K562 (cell line): Measurements from ENCODE around the gene ANKLE2. TPM values are rescaled to one million over a fixed set of nuclear protein-coding genes. Genes with fewer than 3 reads are reported as not detected.

Source experiments
- ATAC-seq: fragments of 200-7000 bp; cut with Tn5 transposase; 3 replicates; pipeline ENCODE4 v1.9.1; 2020; ENCODE audit warnings: moderate library complexity
- BruUV-seq: library from RNA; stranded (reverse); fragments of 400-500 nt; replicated peaks from 2 replicates; lab custom pipeline; 2021; lab: Mats Ljungman, UMichigan
- CTCF ChIA-PET: fragments of 300-600 bp; formaldehyde crosslinking; extraction: SDS; loops from one replicate; lab custom pipeline; 2021; ENCODE audit warnings: low intra/inter-chr PET ratio; lab: Yijun Ruan, JAX
- POLR2A ChIA-PET: fragments of 300-600, 350-650 bp; sonication (Branson Sonifier 250); formaldehyde crosslinking; extraction: SDS; loops from one replicate; lab custom pipeline; 2021; ENCODE audit warnings: antibody characterized with exemption, inconsistent platforms; lab: Yijun Ruan, JAX
- DNase-seq, 4 experiments: peaks; one replicate each; pipeline versions ENCODE4 v3.0.0 to v3.0.0-alpha.2; 2011 to 2018; ENCODE audit warnings: low spot score in 3 of 4, mixed read lengths in 3 of 4; ENCODE audit errors: extremely low read depth in 1 of 4
- FAIRE-seq: peaks from 2 replicates; lab custom pipeline; 2011; peaks lifted over from hg19 to GRCh38; lab: Jason Lieb, UNC
- H2AFZ ChIP-seq: 2 replicates; pipeline ENCODE4 v1.6.0; 2011; ENCODE audit warnings: low read depth, low read length, control low read depth, inconsistent platforms
- H3K27ac ChIP-seq: fragments of 200-600 bp; 3 replicates; pipeline ENCODE4 v1.8.0; 2011; ENCODE audit warnings: low read depth, mild to moderate bottlenecking, control low read depth, inconsistent platforms, low read length, moderate library complexity, mixed read lengths; ENCODE audit errors: extremely low read depth
- H3K27me3 ChIP-seq, 2 experiments: fragments of 300-600 bp in 1 of 2; 2 replicates in 1 of 2; 3 replicates in 1 of 2; pipeline versions ENCODE4 v1.6.0 to v1.8.0; 2011; ENCODE audit warnings: inconsistent platforms in 2 of 2, low read length in 2 of 2, mild to moderate bottlenecking in 1 of 2, mixed read lengths in 1 of 2, moderate library complexity in 1 of 2; ENCODE audit not compliant: control insufficient read depth in 2 of 2, insufficient read depth in 2 of 2
- H3K36me3 ChIP-seq: fragments of 300-600 bp; 3 replicates; pipeline ENCODE4 v1.8.0; 2011; ENCODE audit warnings: mild to moderate bottlenecking, low read length, inconsistent platforms; ENCODE audit not compliant: control insufficient read depth, insufficient read depth
- H3K4me1 ChIP-seq, 2 experiments: fragments of 200-600 bp in 1 of 2; replicated peaks in 1 of 2; 2 replicates in 1 of 2; 3 replicates in 1 of 2; pipeline versions ENCODE4 v1.5.1 to v1.8.0; 2011; ENCODE audit warnings: inconsistent platforms in 2 of 2, low read length in 2 of 2, mild to moderate bottlenecking in 1 of 2, mixed read lengths in 1 of 2, moderate library complexity in 1 of 2; ENCODE audit not compliant: control insufficient read depth in 2 of 2, insufficient read depth in 2 of 2
- H3K4me2 ChIP-seq: 2 replicates; pipeline ENCODE4 v1.6.1; 2011; ENCODE audit warnings: low read length, control low read depth, inconsistent platforms, mixed read lengths; ENCODE audit not compliant: insufficient read depth
- H3K4me3 ChIP-seq: fragments of 200-600 bp; sonication (generic), shearing (Covaris generic); 2 replicates; pipeline ENCODE4 v1.5.1; 2016; ENCODE audit warnings: control low read depth, inconsistent platforms
- H3K79me2 ChIP-seq: fragments of 200-600 bp; 3 replicates; pipeline ENCODE4 v1.8.0; 2011; ENCODE audit warnings: low read length, inconsistent platforms; ENCODE audit not compliant: control insufficient read depth, insufficient read depth
- H3K9ac ChIP-seq, 2 experiments: 2 replicates each; pipeline versions ENCODE4 v1.6.0 to v1.6.1; 2011; ENCODE audit warnings: low read depth in 2 of 2, low read length in 2 of 2, control low read depth in 1 of 2, inconsistent platforms in 1 of 2, mild to moderate bottlenecking in 1 of 2, mixed read lengths in 1 of 2; ENCODE audit not compliant: insufficient read depth in 1 of 2
- H3K9me1 ChIP-seq: one replicate; pipeline ENCODE4 v1.6.0; 2011; ENCODE audit warnings: inconsistent platforms, mild to moderate bottlenecking, low read length, moderate library complexity; ENCODE audit not compliant: control insufficient read depth, insufficient read depth
- H3K9me3 ChIP-seq: replicated peaks from 2 replicates; pipeline ENCODE4 v1.5.1; 2011; ENCODE audit warnings: low read depth, low read length, inconsistent platforms; ENCODE audit not compliant: control insufficient read depth, insufficient read depth
- H4K20me1 ChIP-seq: replicated peaks from 2 replicates; pipeline ENCODE4 v1.6.1; 2011; ENCODE audit warnings: low read length, inconsistent platforms, mixed read lengths; ENCODE audit not compliant: control insufficient read depth, insufficient read depth
- EWSR1 ChIP-seq: fragments of 450-650 bp; IDR thresholded peaks from 2 replicates; pipeline ENCODE4 v1.6.1; 2018; ENCODE audit warnings: borderline replicate concordance, mild to moderate bottlenecking, low read depth, moderate library complexity; ENCODE audit not compliant: partially characterized antibody
- NFE2L1 ChIP-seq: fragments of 450-650 bp; IDR thresholded peaks from 2 replicates; pipeline ENCODE4 v1.6.1; 2016; ENCODE audit warnings: missing genetic modification characterization, low read depth, mild to moderate bottlenecking, missing compliant biosample characterization, moderate library complexity, borderline replicate concordance
- POLR2G ChIP-seq: fragments of 200-400 bp; formaldehyde crosslinking; IDR thresholded peaks from 2 replicates; pipeline ENCODE4 v1.6.1; 2017; ENCODE audit warnings: low read depth, mild to moderate bottlenecking, antibody characterized with exemption, low read length, moderate library complexity
- RBM22 ChIP-seq: fragments of 200-400 bp; formaldehyde crosslinking; IDR thresholded peaks from 2 replicates; pipeline ENCODE4 v1.6.1; 2018; ENCODE audit warnings: low read length, low read depth; ENCODE audit not compliant: poor library complexity, severe bottlenecking
- SNIP1 ChIP-seq: fragments of 450-650 bp; IDR thresholded peaks from 2 replicates; pipeline ENCODE4 v1.7.1; 2017; ENCODE audit warnings: low read depth, mild to moderate bottlenecking
- WHSC1 ChIP-seq: IDR thresholded peaks from one replicate; pipeline ENCODE4 v1.6.1; 2012; ENCODE audit warnings: low read length, control low read depth, inconsistent platforms
- ZNF212 ChIP-seq: fragments of 450-650 bp; formaldehyde crosslinking; IDR thresholded peaks from 2 replicates; pipeline ENCODE4 v1.4.0; 2020; ENCODE audit warnings: mild to moderate bottlenecking
- ZNF311 ChIP-seq: fragments of 250-450 bp; sonication (Bioruptor Pico); IDR thresholded peaks from 2 replicates; pipeline ENCODE4 v1.4.0; 2020; ENCODE audit warnings: mild to moderate bottlenecking, moderate library complexity
- ZNF445 ChIP-seq: fragments of 250-450 bp; sonication (Bioruptor Pico); IDR thresholded peaks from 2 replicates; pipeline ENCODE4 v1.4.0; 2020; ENCODE audit warnings: low read depth, mild to moderate bottlenecking, moderate library complexity
- WGBS: fragments of 100-300 bp; shearing (Covaris generic); methylation state at CpG from one replicate; pipeline ENCODE4 v1.1.6; 2016; ENCODE audit warnings: low coverage, mixed read lengths; ENCODE audit not compliant: insufficient coverage; ENCODE audit errors: missing lambda C conversion rate; 5-methylcytosine and 5-hydroxymethylcytosine counted together
- in situ Hi-C: fragments of 300-500 bp; cut with MboI; formaldehyde crosslinking; loops from 4 replicates; pipeline ENCODE4 v1.15.0; 2018; ENCODE audit warnings: inconsistent platforms, mixed read lengths
- intact Hi-C: fragments of 100-400 bp; cut with micrococcal nuclease; formaldehyde crosslinking; loops from 2 replicates; pipeline ENCODE4 v1.14.2; 2022
- polyA plus RNA-seq, 8 experiments: library from polyadenylated mRNA; depleted of rRNA in 4 of 8; stranded (reverse) in 5 of 8; unstranded in 3 of 8; fragments of >200 nt; fragmentation: Nextera tagmentation in 2 of 8; fragmentation: Illumina TruSeq in 1 of 8; extraction: Ambion mirVana in 2 of 8; extraction: Trizol in 1 of 8; gene quantifications; 2 replicates each; pipeline versions ENCODE4 v1.2.1 to v1.2.3, GENCODE V29; 2011 to 2014; ENCODE audit warnings: inconsistent platforms in 1 of 8, missing spikeins in 1 of 8
- total RNA-seq, 7 experiments: library from RNA; depleted of rRNA in 6 of 7; stranded (reverse); fragments of >200 nt in 6 of 7; fragmentation: Illumina TruSeq in 2 of 7; extraction: Trizol in 2 of 7; gene quantifications; 2 replicates each; pipeline versions ENCODE4 v1.2.1 to v1.2.3, GENCODE V29; 2011 to 2021; ENCODE audit warnings: low replicate concordance in 1 of 7
- TF ChIP-seq, protein P1 (sequence below): IDR thresholded peaks from 3 replicates; pipeline ENCODE4 v1.6.1; 2011; ENCODE audit warnings: borderline replicate concordance, mild to moderate bottlenecking; ENCODE audit not compliant: insufficient read length, insufficient read depth
- TF ChIP-seq, protein P2 (sequence below): fragments of 250-450 bp; sonication (Bioruptor Pico); IDR thresholded peaks from 2 replicates; pipeline ENCODE4 v1.4.0; 2020

The ANKLE2 gene
- total and polyA plus RNA-seq, 9 of the 15 experiments (the other 6 are each of a cell fraction or from before 2014, with no cell fraction given): 3.2 to 57.7 (median 45.6) TPM

DNA sequence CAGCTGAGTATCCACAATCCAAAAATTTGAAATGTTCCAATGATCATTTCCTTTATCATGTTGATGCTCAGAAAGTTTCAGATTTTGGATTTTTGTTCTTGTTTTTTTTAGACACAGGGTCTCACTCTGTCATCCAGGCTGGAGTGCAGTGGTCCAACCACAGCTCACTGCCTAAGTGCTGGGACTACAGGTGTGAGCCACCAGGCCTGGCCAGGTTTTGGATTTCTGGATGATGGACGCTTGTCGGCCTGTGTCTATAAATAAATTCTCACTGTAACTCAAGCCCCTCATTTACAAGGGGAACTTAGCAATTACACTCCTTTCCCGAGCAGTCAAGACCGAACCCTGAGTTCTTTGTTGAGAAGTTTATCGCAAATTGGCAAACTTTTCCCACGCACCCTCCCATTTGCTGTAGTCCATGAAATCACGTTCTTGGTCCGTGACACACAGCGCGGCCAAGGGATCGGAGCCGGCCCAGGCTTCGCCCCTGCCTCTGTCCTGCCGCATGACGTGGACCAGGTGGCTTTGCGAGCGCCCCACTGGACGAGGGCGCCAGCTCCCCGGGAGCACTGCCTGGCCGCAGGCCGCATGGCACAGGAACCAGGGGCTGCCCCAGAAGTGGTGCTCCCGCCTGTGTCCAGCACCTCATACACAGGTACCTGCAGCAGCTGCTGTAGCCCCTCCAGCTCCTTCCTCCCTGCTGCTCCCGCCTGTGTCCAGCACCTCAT is 14.0 kb upstream of the ANKLE2 start:
- H3K36me3 ChIP-seq: peaks cover 80% of the 10 kb centered on the region
- CTCF ChIA-PET: no interaction called here
- H3K27me3 ChIP-seq: no peaks in the 10 kb centered on the region
- FAIRE-seq (no peak), DNase-seq (no peak), ATAC-seq (no peak)
- 96% methylated on average over 22 of the region's 24 CpGs for WGBS
- H3K4me2 ChIP-seq: no peak overlapping the region
- no peaks in the 10 kb centered on the region for H3K9me1 ChIP-seq
- H4K20me1 ChIP-seq: no peaks in the 10 kb centered on the region
- H2AFZ ChIP-seq: no peak overlapping the region
- TF ChIP-seq POLR2G (0 out of 2 replicates have a peak, but pooled peaks have one; percentile 55), ZNF445 (CRISPR knock-in tag) (no peak), ZNF212 (CRISPR knock-in tag) (no peak)
- H3K27ac ChIP-seq: no peak overlapping the region
- POLR2A ChIA-PET: interaction anchor here (0.6 to 1.4 kb wide), 2 partner anchors 8 to 1520 kb away, joined by 3 to 6 read pairs; no protein-coding TSS in a partner anchor
- H3K4me1 ChIP-seq: peaks cover 0 to 13% of the 10 kb centered on the region in 2 experiments; a peak in 2 of 5 replicates
- intact Hi-C loops: no loop called here
- BruUV-seq: no TSS peak
- no peak overlapping the region for H3K4me3 ChIP-seq
- no peaks in the 10 kb centered on the region for H3K79me2 ChIP-seq
- no peak overlapping the region for H3K9ac ChIP-seq
- no peaks in the 10 kb centered on the region for H3K9me3 ChIP-seq
- in situ Hi-C loops: no loop called here

DNA sequence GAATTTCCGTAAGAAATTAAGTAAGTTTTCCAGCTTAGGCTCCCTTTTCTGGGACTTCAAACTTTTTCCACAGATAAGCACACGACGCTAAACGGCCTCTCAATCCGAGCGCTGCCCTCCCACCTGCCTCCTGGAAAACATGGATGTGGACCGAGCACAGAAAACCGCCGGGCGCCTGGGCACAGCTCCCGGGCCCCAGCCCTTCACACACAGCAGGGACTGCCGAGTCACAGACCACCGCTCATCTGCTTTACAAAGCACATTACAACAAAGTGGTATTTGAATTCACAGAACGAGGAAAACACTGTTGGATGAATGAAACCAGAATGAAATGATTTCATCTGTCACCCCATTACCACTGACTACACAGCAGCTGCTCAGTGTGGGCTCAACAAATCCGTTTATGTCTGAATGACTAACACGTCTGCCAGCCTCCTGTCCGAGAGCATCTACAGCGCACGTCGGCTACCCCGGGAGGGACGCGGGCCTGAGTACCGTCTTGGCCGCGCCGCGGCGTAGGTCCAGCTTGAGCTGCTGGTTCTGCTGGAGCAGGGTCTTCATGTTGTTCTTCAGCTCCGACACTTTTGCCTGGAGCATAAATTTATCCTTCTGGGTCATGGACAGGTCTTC is 13.1 kb upstream of the ANKLE2 start:
- H2AFZ ChIP-seq: no peak overlapping the region
- TF ChIP-seq, protein P1, sequence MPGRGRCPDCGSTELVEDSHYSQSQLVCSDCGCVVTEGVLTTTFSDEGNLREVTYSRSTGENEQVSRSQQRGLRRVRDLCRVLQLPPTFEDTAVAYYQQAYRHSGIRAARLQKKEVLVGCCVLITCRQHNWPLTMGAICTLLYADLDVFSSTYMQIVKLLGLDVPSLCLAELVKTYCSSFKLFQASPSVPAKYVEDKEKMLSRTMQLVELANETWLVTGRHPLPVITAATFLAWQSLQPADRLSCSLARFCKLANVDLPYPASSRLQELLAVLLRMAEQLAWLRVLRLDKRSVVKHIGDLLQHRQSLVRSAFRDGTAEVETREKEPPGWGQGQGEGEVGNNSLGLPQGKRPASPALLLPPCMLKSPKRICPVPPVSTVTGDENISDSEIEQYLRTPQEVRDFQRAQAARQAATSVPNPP: no peak
- peak; percentile 36 for TF ChIP-seq RBM22
- TF ChIP-seq SNIP1: no peak
- no peak for TF ChIP-seq NFE2L1 (tag)
- TF ChIP-seq, protein P2, sequence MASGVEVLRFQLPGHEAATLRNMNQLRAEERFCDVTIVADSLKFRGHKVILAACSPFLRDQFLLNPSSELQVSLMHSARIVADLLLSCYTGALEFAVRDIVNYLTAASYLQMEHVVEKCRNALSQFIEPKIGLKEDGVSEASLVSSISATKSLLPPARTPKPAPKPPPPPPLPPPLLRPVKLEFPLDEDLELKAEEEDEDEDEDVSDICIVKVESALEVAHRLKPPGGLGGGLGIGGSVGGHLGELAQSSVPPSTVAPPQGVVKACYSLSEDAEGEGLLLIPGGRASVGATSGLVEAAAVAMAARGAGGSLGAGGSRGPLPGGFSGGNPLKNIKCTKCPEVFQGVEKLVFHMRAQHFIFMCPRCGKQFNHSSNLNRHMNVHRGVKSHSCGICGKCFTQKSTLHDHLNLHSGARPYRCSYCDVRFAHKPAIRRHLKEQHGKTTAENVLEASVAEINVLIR (CRISPR knock-in tag): no peak
- TF ChIP-seq ZNF311 (CRISPR knock-in tag): no peak
- no peak for TF ChIP-seq EWSR1
- no peak for TF ChIP-seq WHSC1
- FAIRE-seq (no peak), DNase-seq (no peak), ATAC-seq (no peak)
- H3K9ac ChIP-seq: no peak overlapping the region
- no peak overlapping the region for H3K4me3 ChIP-seq
- no peaks in the 10 kb centered on the region for H3K79me2 ChIP-seq
- no TSS peak for BruUV-seq
- 92% methylated on average over 27 of the region's 30 CpGs for WGBS
- in situ Hi-C loops (no loop called here), intact Hi-C loops (no loop called here)
- ChIA-PET POLR2A (interaction anchor here (0.6 to 1.6 kb wide), 3 partner anchors 10 to 240 kb away, joined by 3 to 6 read pairs (median 4); no protein-coding TSS in a partner anchor), CTCF (no interaction called here)
- no peak overlapping the region for H3K27ac ChIP-seq
- no peak overlapping the region for H3K4me2 ChIP-seq
- no peaks in the 10 kb centered on the region for H3K9me1 ChIP-seq
- peaks cover 73% of the 10 kb centered on the region for H3K36me3 ChIP-seq
- H3K27me3 ChIP-seq: no peaks in the 10 kb centered on the region
- H3K4me1 ChIP-seq: peaks cover 0 to 15% of the 10 kb centered on the region in 2 experiments; a peak in 2 of 5 replicates
- no peaks in the 10 kb centered on the region for H4K20me1 ChIP-seq
- no peaks in the 10 kb centered on the region for H3K9me3 ChIP-seq
